CD14-positive monocyte (primary cell): Measurements from ENCODE around the gene PIK3R1. TPM values are rescaled to one million over a fixed set of nuclear protein-coding genes. Genes with fewer than 3 reads are reported as not detected.

Source experiments
- DNase-seq, 3 donors: peaks; one replicate each; pipeline ENCODE4 v3.0.0-alpha.2; 2011 to 2022
- H2AFZ ChIP-seq: 2 replicates; pipeline ENCODE4 v1.6.0; 2012; ENCODE audit warnings: mild to moderate bottlenecking, low read depth, low read length, inconsistent platforms; ENCODE audit not compliant: insufficient read depth, poor library complexity, severe bottlenecking
- H3K27ac ChIP-seq, 2 donors: 1 replicate in 1 of 2; 2 replicates in 1 of 2; pipeline ENCODE4 v1.5.1; 2012 to 2013; ENCODE audit warnings: low read length in 2 of 2, control low read depth in 1 of 2, inconsistent platforms in 1 of 2, low read depth in 1 of 2, mild to moderate bottlenecking in 1 of 2
- H3K27me3 ChIP-seq, 2 donors: one replicate each; pipeline versions ENCODE4 v1.6.0 to v1.6.1; 2011 to 2013; ENCODE audit warnings: low read length in 2 of 2; ENCODE audit not compliant: control insufficient read depth in 2 of 2, insufficient read depth in 2 of 2
- H3K36me3 ChIP-seq, 2 donors: replicated peaks in 1 of 2; 1 replicate in 1 of 2; 2 replicates in 1 of 2; pipeline versions ENCODE4 v1.5.1 to v1.6.1; 2012 to 2013; ENCODE audit warnings: low read length in 2 of 2, control low read depth in 1 of 2, inconsistent platforms in 1 of 2, mild to moderate bottlenecking in 1 of 2; ENCODE audit not compliant: insufficient read depth in 2 of 2, control insufficient read depth in 1 of 2
- H3K4me1 ChIP-seq, 2 donors: 1 replicate in 1 of 2; 2 replicates in 1 of 2; pipeline versions ENCODE4 v1.5.1 to v1.6.1; 2012 to 2013; ENCODE audit warnings: low read length in 2 of 2, control low read depth in 1 of 2, inconsistent platforms in 1 of 2, mild to moderate bottlenecking in 1 of 2, moderate library complexity in 1 of 2; ENCODE audit not compliant: insufficient read depth in 2 of 2, control insufficient read depth in 1 of 2
- H3K4me2 ChIP-seq: replicated peaks from 2 replicates; pipeline ENCODE3; 2012; ENCODE audit warnings: low read length, moderate library complexity, mild to moderate bottlenecking; ENCODE audit not compliant: poor library complexity, severe bottlenecking; ENCODE audit errors: extremely low read depth
- H3K4me3 ChIP-seq, 3 experiments: fragments of 200-600 bp in 1 of 3; sonication (generic) in 1 of 3; replicated peaks in 1 of 3; 1 replicate in 2 of 3; 2 replicates in 1 of 3; pipeline ENCODE4 v1.5.1; 2011 to 2013; ENCODE audit warnings: low read length in 3 of 3, mild to moderate bottlenecking in 3 of 3, control low read depth in 2 of 3, low read depth in 2 of 3, inconsistent platforms in 1 of 3, moderate library complexity in 1 of 3
- H3K79me2 ChIP-seq: 2 replicates; pipeline ENCODE4 v1.6.0; 2012; ENCODE audit warnings: mild to moderate bottlenecking, control low read depth, inconsistent platforms, low read length, moderate library complexity; ENCODE audit not compliant: insufficient read depth
- H3K9ac ChIP-seq: 2 replicates; pipeline ENCODE4 v1.6.0; 2017; ENCODE audit warnings: low read length, mild to moderate bottlenecking; ENCODE audit not compliant: insufficient read depth, poor library complexity, severe bottlenecking
- H3K9me3 ChIP-seq, 2 donors: replicated peaks in 1 of 2; 1 replicate in 1 of 2; 2 replicates in 1 of 2; pipeline versions ENCODE4 v1.5.1 to v1.6.1; 2012 to 2013; ENCODE audit warnings: low read length in 2 of 2, control low read depth in 1 of 2; ENCODE audit not compliant: control insufficient read depth in 1 of 2, insufficient read depth in 1 of 2
- H4K20me1 ChIP-seq: 2 replicates; pipeline ENCODE4 v1.6.0; 2012; ENCODE audit warnings: mild to moderate bottlenecking, low read length, control low read depth, moderate library complexity; ENCODE audit not compliant: insufficient read depth
- H3K27ac Mint-ChIP-seq, 7 donors: one replicate each; pipeline ENCODE4 v1.8.0; 2020; ENCODE audit warnings: mild to moderate bottlenecking in 7 of 7, mixed read lengths in 7 of 7, moderate library complexity in 6 of 7, inconsistent platforms in 2 of 7
- H3K27me3 Mint-ChIP-seq, 3 donors: one replicate each; pipeline ENCODE4 v1.8.0; 2021 to 2022; ENCODE audit warnings: low read depth in 3 of 3, mild to moderate bottlenecking in 3 of 3, mixed read lengths in 3 of 3, moderate library complexity in 3 of 3, inconsistent platforms in 1 of 3
- H3K36me3 Mint-ChIP-seq, 2 donors: one replicate each; pipeline ENCODE4 v1.8.0; 2020; ENCODE audit warnings: mixed read lengths in 2 of 2, inconsistent platforms in 1 of 2, mild to moderate bottlenecking in 1 of 2
- H3K4me1 Mint-ChIP-seq: one replicate; pipeline ENCODE4 v1.8.0; 2020; ENCODE audit warnings: mild to moderate bottlenecking, mixed read lengths
- H3K4me3 Mint-ChIP-seq, 2 donors: one replicate each; pipeline ENCODE4 v1.8.0; 2020; ENCODE audit warnings: mild to moderate bottlenecking in 2 of 2, mixed read lengths in 2 of 2, moderate library complexity in 1 of 2
- H3K9me3 Mint-ChIP-seq, 7 donors: one replicate each; pipeline ENCODE4 v1.8.0; 2020 to 2022; ENCODE audit warnings: mixed read lengths in 7 of 7, mild to moderate bottlenecking in 6 of 7, moderate library complexity in 6 of 7, inconsistent platforms in 2 of 7
- CTCF ChIP-seq: fragments of 200-600 bp; IDR thresholded peaks from one replicate; pipeline ENCODE4 v1.8.0; 2022; ENCODE audit warnings: antibody characterized with exemption, mild to moderate bottlenecking
- WGBS: methylation state at CpG from one replicate; pipeline ENCODE4 v1.1.5; 2013; ENCODE audit warnings: missing lambda C conversion rate; ENCODE audit not compliant: insufficient coverage; 5-methylcytosine and 5-hydroxymethylcytosine counted together
- intact Hi-C, 2 donors: fragments of 100-400 bp; cut with micrococcal nuclease; formaldehyde crosslinking; loops; one replicate each; pipeline versions ENCODE4 v1.15.0 to v1.15.1; 2023
- polyA plus RNA-seq, 3 donors: library from polyadenylated mRNA; depleted of rRNA in 1 of 3; unstranded in 2 of 3; stranded (reverse) in 1 of 3; fragments of 300-500 nt in 2 of 3; fragments of >200 nt in 1 of 3; fragmentation: Illumina TruSeq in 2 of 3; gene quantifications; 1 replicate in 2 of 3; 2 replicates in 1 of 3; pipeline ENCODE4 v1.2.3, GENCODE V29; 2012 to 2021

The PIK3R1 gene
- polyA plus RNA-seq, 3 donors = 9.5 to 25.5 (median 10.5) TPM

DNA sequence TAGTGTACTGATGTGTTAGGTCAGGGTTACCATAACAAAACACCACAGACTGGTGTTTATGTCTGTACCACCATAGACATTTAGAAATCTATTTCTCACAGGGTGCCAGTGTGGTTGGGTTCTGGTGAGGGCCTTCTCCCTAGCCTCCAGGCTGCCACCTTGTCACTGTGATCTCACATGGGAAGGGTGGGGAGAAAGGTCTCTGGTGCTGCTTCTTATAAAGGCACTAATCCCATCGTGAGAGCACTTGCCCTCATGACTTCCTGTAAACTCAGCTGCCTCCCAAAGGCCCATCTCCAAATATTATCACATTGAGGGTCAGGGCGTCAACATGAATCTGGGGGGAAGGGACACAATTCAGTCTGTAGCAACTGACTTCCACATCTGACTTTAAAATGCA, 49.8 kb downstream of the PIK3R1 start:
- Histone ChIP-seq H3K4me1 (peaks cover 32 to 61% of the 10 kb centered on the region in 2 donors), H3K4me3 (no peak overlapping the region), H3K27me3 (no peaks in the 10 kb centered on the region), H3K27ac (peak overlapping the region; percentile 20 to 58), H3K79me2 (peaks cover 88% of the 10 kb centered on the region), H2AFZ (no peak overlapping the region), H3K9ac (no peak overlapping the region), H3K4me2 (no peak overlapping the region), H4K20me1 (peaks cover 86% of the 10 kb centered on the region), H3K36me3 (peaks cover 2 to 11% of the 10 kb centered on the region in 2 donors), H3K9me3 (no peaks in the 10 kb centered on the region)
- H3K4me1 Mint-ChIP-seq = peaks cover 66% of the 10 kb centered on the region
- WGBS = no CpG with 5 or more reads among the region's 2 CpGs
- H3K4me3 Mint-ChIP-seq = no peak overlapping the region
- intact Hi-C loops = no loop called here
- DNase-seq = no peak
- no peak for TF ChIP-seq CTCF
- H3K36me3 Mint-ChIP-seq = peaks cover 1 to 5% of the 10 kb centered on the region in 2 donors
- H3K27ac Mint-ChIP-seq = peak overlapping the region in 6 of 7 donors; percentile 30 to 84 (median 68)
- H3K9me3 Mint-ChIP-seq = no peaks in the 10 kb centered on the region
- H3K27me3 Mint-ChIP-seq = no peaks in the 10 kb centered on the region

DNA sequence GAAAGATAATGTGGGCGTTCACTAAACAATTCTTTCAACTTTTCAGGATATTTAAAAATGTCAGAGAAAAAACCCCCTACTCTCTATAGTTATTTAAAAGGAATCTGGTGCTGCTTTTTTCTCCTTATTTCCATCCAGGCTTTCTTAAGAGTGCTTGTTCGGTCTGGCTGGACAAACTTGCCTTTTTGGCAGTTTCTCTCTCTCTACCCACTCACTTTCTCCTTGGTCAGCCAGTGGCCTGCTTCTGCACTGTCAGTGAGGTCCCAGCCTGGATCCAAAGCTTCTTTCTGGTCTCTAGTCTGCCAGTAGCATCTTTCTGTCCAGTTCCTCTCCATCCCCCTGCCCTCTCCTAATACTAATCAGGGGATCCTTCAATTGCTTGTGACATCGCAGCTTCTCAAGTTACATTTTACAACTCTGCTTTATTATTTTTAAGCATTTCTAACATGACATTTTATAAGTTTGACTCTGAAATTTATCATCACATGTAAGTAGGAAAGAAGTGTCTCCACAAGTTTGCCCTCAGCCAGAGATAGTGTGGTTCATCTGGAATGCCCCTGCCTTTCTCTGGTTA, 50.4 kb downstream of the PIK3R1 start:
- Histone ChIP-seq H3K27me3 (no peaks in the 10 kb centered on the region), H3K4me1 (peaks cover 32 to 59% of the 10 kb centered on the region in 2 donors), H4K20me1 (peaks cover 86% of the 10 kb centered on the region), H3K4me3 (no peak overlapping the region), H3K36me3 (peaks cover 2 to 7% of the 10 kb centered on the region in 2 donors), H3K79me2 (peaks cover 88% of the 10 kb centered on the region), H3K27ac (peak overlapping the region in 1 of 2 donors; percentile 58), H3K4me2 (no peak overlapping the region), H3K9me3 (no peaks in the 10 kb centered on the region), H3K9ac (no peak overlapping the region), H2AFZ (no peak overlapping the region)
- no CpG with 5 or more reads among the region's 3 CpGs for WGBS
- no peak for DNase-seq
- Mint-ChIP-seq H3K4me3 (no peak overlapping the region), H3K36me3 (peaks cover 0 to 5% of the 10 kb centered on the region in 2 donors), H3K4me1 (peaks cover 65% of the 10 kb centered on the region), H3K27ac (peak overlapping the region in 6 of 7 donors; percentile 50 to 84 (median 69)), H3K9me3 (no peaks in the 10 kb centered on the region), H3K27me3 (no peaks in the 10 kb centered on the region)
- intact Hi-C loops = no loop called here
- TF ChIP-seq CTCF = no peak
